ENCODE results near the gene TADA2A.
"Not testable (repeated sequence)": the region's sequence is repeated elsewhere in the genome, so short reads cannot be mapped to it uniquely, and the experiment has no call there.

Gene TADA2A

DNA sequence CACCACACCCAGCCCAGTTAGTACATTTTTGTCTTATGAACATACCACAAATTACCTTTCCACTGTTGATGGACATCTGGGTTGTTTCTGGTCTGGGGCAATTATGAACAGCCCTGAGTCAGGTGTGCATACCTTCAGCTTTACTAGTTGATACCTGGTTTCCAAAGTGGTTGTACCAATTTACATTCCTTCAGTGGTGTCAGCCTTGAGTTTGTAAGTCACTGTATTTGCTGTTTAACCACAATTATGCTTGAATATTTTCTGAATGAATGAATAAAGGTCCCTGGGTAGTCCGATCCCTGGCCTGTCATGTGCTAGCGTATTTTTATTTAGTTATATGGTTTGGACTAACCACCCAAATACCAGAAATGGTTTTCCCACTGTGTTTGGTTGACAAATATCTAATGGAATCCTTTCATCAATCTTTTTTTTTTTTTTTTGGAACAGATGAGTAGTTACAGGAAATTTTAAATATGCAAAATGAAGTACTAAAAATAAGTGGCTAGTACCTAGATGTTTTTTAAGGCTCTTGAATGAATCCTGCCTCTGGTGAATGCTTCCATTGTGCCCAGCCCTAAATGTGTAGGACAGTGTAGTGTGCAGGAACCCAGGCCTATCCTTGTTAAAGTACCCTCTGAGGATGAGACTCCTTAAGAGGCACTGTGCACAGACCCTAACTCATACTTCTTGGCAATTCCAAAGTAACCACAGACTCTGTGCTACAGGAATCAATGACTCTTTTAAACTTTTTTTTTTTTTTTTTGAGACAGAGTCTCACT is 86.8 kb downstream of the TADA2A start:
- no peak for DNase-seq (ENCODE audit: low read depth)

DNA sequence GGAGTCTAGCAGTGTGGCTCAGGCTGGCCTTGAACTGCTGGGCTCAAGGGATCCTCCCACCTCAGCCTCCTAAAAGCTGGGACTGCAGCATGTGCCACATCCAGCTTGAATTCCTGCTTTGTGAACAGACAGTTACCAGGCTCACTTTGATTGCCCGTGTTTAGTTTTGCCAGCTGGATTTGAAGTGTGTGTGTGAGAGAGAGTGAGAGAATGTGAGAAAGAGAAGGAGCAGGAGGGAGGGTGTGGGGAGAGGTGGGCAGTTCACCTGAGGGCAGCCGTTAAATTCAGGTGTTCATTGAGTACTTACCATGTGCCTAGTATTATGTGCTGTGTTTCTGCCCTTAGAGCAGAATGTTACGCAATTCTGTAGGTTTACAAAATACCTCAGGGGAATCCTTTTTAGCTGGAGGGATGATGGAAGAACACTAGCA is 87.7 kb downstream of the TADA2A start:
- no peak for DNase-seq (ENCODE audit: low read depth)

DNA sequence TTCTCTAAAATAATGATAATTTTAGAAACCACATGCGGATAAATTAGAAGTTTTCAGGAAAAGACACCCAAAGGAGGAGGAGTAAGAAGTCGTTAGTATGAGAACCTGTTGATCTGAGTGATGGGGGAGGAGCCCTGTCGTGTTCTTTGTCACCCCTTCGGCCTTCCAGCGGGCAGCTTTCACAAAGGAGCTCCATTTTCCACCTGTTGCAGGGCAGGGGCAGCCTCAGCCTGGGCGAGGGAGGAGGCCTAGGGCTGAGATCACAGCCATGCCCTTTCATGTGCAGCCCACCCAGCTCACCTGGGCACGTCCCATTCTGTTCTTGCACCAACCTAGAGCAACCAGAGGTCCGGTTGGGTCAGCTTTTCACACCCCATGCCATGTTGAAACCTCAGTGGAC is 88.3 kb downstream of the TADA2A start:
- no peak for DNase-seq (ENCODE audit: low read depth)

DNA sequence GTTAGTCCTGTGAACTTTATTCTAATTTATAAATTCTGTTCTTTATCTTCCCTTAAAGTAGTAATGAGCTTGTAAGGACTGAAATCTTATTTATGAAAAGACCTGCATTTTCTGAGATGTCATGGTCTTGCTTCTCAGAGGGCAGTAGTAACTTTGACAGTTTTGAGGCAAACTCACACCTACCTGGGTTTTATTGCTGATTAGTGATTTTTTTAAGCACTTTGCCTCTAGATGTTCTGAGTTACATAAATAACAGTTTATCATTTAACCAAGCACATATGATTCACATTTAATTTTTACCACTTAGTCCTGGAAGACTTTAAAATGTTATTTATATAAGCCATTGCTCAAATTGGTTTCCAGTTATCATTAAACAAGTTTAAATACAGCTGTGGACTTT is 93.7 kb downstream of the TADA2A start:
- DNase-seq (ENCODE audit: low read depth) = no peak

DNA sequence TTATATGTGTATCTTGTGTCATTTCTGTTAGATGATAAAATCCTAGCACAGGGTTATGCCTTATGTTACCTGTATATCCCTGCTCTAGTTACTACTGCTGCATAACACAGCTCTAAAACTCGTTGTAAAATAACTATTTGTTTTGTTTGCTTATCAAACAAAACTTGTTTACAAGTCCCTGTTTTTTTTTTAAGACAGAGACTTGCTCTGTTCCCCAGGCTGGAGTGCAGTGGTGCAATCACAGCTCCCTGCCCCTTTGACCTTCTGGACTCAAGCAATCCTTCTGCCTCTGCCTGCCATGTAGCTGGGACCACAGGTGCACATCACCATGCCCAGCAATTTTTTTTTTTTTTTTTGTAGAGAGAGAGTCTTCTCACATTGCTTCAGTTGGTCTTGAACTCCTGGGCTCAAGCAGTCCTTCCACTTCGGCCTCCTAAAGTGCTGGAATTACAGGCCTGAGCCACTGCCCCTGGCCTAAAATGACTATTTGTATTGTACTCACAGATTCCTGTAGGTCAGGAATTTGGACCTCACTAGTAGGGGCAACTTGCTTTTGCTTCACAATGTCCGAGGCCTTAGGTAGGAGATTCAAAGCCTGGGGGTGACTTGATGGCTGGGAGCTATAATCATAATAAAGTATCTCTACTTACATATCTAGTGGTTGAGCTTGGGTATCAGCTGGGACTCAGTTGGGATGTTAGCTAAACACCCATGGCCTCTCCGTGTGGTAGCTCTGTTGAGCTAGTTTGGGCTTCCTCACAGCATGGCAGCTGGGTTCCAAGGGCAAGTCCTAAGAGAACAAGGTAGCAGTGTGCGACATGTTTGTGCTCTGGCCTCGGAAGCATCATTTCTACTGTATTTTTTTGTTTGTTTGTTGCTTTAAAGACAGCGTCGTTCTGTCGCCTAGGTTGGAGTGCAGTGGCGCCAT is 95.6 kb downstream of the TADA2A start:
- DNase-seq (ENCODE audit: low read depth) = no peak

DNA sequence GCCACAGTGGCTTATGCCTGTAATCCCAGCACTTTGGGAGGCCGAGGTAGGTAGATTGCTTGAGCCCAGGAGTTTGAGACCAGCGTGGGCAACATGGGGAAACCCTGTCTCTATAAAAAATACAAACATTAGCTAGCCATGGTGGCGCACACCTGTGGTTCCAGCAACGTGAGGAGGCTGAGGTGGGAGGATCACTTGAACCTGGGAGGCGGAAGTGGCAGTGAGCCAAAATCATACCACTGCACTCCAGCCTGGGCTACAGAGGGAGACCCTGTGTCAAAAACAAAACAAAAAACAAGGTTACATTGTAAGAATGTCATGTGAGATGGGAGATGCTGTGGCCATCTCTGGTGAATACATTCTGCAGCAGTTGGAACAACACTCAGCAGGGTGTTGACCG is 96.5 kb downstream of the TADA2A start:
- no peak for DNase-seq (ENCODE audit: low read depth)

DNA sequence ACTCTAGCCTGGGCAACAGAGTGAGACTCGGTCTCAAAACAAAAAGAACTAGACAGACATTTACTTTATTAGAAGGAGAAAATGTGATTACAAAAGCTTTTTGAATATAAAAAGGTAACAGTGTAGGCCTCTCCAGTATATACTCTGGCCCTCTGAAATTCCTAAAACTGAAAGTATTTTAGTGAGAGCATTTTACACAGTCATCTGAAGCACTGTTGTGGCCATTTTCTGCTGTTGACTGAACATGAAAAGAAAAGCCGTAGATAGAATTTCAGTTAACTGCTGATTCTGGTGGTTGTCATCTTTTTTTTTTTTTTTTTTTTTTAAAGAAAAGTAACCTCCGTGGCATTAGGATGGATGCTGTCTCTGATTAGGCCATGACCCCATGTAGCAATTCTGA is 98.6 kb downstream of the TADA2A start:
- DNase-seq (ENCODE audit: low read depth) = no peak

DNA sequence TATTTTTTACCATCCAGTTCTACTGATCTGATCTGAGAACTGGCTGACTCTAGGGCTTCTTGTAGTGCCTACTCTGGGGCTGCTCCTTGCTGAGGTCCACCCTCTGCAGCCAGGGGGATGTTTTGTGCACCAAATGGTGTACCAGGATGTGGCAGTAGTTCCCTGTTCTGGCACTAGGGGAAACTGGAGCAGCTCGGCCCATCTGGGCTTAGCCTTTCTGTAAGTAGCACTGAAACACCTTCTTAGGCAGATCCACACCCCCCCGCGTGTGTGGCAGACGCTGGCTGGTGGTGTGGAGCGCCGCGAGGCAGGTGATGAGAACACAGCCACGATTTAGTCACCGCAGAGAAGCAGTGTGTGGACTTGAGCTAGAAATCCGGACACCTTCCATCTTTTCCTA is 100.0 kb downstream of the TADA2A start:
- no peak for DNase-seq (ENCODE audit: low read depth)

DNA sequence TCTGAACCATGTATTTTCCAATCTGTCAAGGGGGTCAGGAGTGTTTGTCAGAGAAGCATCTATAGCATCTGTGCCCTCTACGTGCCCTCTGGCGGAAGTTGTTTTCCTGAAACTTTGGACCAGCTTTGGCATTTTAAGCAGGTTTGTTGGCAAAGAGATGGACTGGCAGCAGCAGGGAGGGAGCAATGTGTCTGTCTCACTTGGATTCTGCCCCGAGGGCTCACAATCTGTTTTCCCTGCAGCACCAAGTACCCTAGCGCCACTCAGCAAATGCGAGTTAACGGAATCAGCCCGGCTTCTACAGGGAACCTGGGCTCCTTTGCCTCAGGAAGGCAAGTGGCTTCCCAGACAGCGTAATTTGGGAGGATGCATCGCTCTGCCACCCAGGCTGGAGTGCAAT is 100.4 kb downstream of the TADA2A start:
- no peak for DNase-seq (ENCODE audit: low read depth)

DNA sequence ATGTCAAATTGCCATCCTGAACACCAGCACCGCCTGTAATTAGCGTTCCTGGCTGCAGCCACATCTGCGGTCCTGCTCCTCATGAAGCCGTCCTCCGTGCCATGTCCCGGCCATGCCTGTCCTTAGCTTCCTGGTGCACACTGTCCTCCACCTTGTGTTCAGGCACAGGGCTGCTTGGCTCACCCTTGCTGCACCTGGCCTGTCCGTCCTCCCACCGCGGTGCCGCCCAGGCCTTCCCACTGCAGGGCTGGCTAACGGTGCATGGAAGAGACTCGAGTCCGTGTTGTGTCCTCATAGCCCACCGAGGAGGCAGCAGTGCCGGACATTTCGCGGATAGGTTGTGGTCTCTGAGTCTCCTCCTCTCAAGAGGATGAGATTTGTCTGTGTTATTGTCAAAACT is 103.4 kb downstream of the TADA2A start:
- no peak for DNase-seq (ENCODE audit: low read depth)

DNA sequence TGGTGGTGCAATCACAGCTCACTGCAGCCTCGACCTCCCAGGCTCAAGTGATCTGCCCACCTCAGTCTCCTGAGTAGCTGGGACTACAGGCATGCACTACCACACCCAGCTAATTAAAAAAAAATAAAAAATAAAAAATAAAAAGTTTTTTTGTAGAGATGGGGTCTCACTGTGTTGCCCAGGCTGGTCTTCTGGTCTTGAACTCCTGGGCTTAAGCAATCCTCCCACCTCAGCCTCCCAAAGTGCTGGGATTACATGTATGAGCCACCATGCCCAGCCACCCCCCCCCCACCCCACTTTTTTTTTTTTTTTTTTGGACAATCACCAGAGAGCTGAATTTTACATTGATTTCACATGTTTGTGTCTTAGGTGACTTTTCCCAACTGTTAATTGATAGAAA is 105.0 kb downstream of the TADA2A start:
- not testable (repeated sequence) for DNase-seq (ENCODE audit: low read depth)

DNA sequence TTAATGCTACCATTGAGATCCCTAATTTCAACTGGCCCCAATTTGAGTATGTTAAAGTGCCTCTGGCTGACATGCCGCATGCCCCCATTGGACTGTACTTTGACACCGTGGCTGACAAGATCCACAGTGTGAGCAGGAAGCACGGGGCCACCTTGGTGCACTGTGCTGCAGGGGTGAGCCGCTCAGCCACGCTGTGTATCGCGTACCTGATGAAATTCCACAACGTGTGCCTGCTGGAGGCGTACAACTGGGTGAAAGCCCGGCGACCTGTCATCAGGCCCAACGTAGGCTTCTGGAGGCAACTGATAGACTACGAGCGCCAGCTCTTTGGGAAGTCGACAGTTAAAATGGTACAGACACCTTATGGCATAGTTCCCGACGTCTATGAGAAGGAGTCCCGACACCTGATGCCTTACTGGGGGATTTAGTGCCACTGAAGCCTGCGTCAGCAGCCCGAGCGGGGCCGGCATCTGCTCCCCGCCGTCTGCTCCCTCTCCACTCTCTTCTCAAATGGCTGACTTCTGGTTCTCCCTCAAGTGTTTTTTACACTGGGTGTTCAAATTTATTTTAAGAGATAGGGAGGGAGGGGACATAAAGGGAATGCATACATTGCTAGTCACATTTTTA is 105.9 kb downstream of the TADA2A start:
- no peak for DNase-seq (ENCODE audit: low read depth)

DNA sequence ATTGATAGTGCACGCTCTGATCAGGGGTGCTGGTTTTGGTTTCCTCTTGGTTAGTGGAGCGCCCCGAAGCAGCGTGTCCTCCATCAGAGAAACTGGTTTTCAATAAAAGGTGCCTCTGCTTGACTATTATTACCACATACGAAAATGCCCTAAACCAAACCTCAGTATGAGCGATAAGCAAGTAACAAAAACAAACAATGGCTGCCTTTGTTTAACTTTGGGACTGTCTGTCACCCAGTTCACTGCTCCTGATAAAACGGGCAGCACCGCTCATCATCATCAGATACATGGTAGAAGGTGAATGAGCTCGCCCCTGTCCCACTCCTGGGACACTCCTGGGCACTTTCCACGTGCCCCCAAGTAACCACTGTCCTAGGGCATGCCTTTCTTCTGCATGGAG is 107.0 kb downstream of the TADA2A start:
- no peak for DNase-seq (ENCODE audit: low read depth)

DNA sequence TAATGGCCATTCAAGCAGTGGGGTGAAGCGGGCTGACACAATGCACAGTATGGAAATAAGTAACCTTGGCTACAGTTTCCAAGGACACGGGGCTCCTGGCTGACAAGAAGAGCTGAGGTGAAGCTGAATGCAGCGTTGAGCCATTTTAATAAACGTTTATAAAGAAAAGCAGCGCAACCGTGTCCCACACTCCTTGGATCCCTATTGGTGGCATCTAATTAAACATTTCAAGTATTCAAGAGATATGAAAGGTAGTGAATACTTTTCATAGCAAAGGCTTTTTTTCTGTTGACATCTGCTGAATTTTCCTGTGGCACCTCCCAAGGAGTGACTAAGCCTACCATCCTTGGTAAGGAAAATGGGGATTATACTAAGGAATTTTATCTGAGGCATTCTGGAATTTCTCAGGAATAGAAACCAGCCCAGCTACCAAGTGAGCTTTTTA is 109.5 kb downstream of the TADA2A start:
- DNase-seq (ENCODE audit: low read depth) = no peak

DNA sequence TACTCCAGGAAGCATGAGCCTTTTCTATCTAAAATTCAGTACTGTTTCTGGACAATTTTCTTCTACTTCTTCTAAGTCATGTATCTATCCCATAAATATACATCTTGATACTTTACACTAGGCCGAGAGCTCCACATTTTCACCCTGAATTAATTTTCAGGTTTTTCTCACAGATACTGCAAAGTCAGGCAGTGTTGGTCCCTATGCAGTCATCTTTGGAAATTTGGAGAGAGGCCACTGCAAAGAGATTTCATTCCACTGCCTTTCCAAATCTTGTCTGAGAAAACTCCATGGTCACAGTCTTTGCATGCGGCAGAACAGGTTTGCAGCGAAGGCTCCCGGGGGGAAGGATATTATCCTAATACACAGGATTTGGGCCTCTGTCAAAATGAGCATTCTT is 111.2 kb downstream of the TADA2A start:
- DNase-seq (ENCODE audit: low read depth) = no peak

DNA sequence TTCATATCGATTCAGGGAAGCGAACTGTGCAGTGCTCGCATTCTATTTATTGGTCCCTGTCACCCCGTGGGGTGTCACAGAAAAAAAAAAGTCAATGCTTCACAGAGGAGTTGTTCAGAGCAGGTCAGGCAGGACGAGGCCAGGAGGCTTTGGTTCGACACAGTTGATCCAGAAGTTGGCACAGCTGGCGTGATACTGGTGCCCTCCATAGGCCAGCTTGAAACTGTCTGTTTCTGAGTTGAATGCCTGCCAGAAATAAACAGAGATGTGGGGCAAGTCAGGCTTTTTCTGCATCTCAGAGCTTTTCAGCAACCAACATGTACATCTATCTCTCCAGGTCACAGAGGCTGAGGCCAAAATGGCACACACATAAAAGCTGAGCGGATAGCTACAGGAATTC is 112.1 kb downstream of the TADA2A start:
- no peak for DNase-seq (ENCODE audit: low read depth)

DNA sequence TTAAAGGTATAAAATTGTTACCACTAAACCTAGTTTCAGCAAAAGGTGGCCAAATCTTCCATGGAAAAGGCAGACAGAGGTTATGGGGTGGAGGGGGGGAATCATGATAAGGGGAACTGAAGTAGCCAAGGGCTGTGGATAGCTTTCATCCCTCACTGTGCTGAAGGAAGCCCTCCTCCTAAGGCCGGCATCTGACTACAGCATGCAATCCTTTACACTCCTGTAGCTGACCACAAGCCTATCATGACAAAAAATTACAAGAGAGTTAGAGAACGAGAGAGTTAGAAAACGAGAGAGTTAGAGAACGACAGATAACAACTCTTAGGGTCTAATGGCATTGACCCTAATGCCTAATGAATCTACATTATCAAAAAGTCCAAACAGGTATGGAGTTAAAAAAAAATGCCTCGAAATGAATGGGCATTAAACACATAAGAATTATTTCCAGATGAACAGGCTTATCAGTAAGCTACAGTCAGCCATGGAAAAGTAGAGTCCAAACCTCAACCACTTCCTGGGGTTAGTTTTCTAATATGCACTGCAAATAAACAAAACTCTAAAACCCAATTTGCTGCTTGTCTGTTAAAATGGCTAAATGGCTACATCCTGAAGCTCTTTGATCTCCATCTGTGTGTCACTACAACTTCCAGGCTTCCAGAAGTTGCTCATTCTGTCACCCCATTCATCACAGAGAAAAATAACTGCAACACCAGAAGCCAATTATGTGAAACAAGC is 112.7 kb downstream of the TADA2A start:
- no peak for DNase-seq (ENCODE audit: low read depth)

DNA sequence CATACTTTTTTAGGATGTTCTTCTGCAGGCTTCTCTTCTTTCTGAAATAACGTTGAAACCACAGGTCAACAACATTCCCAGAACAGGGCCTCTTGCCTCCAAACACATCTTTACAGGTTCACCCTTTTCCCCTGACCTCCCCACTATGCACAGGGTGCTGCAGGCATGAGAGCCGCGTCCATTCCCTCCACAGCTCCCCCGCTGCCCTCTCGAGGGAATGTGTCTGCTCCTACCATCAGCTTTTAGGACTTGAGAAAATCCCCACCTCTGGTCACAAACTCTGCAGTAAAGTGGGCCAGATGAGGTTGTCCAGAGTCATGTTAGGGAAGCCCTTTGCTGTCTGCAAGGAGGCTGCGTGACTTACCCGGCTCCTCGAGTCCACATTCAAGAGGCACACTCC is 113.5 kb downstream of the TADA2A start:
- DNase-seq (ENCODE audit: low read depth) = no peak

DNA sequence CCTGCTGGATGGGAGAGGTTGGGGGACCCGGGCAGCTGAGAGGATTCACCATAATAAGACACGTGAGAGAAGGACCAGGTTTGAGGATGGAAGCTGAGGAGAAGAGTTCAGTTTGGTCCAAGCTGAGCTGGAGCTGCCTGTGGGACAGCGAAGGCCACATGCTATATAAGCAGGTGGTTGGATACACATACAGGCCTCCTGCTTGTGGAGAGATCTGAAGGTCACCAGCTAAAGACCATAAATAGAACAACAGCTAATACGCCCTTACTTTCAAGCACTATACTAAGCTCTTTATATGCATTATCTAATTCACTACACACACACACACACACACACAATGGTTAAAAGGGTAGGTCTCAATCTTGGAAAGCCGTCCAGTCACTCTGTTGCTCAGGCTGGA is 115.1 kb downstream of the TADA2A start:
- DNase-seq (ENCODE audit: low read depth) = no peak

DNA sequence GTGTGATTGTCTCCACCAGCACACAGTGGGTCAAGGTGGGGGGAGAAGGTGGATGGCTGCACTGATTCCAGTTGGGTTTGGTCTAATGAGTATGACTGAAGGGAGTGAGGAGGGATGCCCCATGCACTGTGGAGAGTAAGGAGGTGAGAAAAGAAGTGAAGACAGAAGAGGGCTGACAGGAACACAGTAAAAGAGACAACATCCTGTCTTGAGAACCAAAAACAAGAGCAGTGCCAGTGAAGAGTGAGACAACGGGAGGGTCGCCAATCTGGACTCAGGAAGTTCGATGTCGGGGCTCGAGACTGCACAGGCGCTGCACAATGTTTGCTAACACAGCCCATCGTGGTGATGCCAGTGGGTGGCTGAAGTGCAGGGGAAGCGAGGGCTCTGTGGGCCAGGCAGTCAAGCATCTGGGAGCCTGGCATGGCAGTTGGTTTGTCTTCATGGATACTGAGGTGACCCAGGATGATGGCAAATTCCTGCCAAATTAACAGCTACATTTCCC is 117.1 kb downstream of the TADA2A start:
- DNase-seq (ENCODE audit: low read depth) = no peak

DNA sequence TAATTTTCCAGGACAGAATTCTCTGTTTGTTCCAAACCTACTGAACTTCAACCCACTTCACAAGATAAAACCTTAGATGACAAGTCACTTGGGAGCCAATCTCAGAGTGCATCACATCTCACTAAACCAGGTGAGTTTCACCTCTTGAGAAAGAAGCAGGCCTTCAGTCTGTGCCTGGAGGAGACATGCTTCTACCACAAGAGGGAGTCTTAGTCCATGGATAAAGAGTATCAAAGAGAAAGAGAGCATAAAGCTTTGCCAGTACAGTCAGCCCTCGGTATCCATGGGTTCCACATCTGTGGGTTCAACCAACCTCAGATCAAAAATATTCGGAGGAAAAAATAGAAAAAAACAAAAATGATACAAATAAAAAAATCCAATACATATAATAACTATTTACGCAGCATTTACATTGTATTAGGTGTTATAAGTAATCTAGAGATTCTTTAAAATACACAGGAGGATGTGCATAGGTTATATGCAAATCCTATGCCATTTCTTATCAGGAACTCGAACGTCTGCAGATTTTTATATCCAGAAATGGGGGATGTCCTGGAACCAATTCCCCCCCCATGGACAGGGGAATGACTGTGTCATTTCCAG is 120.7 kb downstream of the TADA2A start:
- no peak for DNase-seq (ENCODE audit: low read depth)

All from activated T-helper 1 cell treated with Interleukin-2 at 50 U/mL for 16 hours (primary cell).